SK-N-SH treated with all-trans-retinoic acid at 6 μM for 48 hours (cell line): ENCODE measurements around the gene ZNF534.

Experiments
- ZFP3 ChIP-seq: fragments of 250-450 bp; sonication (Bioruptor Pico); IDR thresholded peaks from 2 replicates; pipeline ENCODE4 v1.5.0; 2020; ENCODE audit warnings: mild to moderate bottlenecking, moderate library complexity
- ZNF565 ChIP-seq: fragments of 450-650 bp; formaldehyde crosslinking; conservative IDR thresholded peaks from 2 replicates; pipeline ENCODE4 v1.5.0; 2020; ENCODE audit warnings: low read depth, mild to moderate bottlenecking, moderate library complexity
- ZNF70 ChIP-seq: fragments of 450-650 bp; formaldehyde crosslinking; IDR thresholded peaks from 2 replicates; pipeline ENCODE4 v1.5.0; 2020; ENCODE audit warnings: mild to moderate bottlenecking, moderate library complexity
- TF ChIP-seq, protein P1 (sequence below): fragments of 250-450 bp; sonication (Bioruptor Pico); IDR thresholded peaks from 2 replicates; pipeline ENCODE4 v1.5.0; 2020; ENCODE audit warnings: mild to moderate bottlenecking, moderate library complexity

- TF ChIP-seq ZNF565 (CRISPR knock-in tag) (no peak), ZFP3 (no peak), ZNF70 (CRISPR knock-in tag) (no peak)
- TF ChIP-seq, protein P1, sequence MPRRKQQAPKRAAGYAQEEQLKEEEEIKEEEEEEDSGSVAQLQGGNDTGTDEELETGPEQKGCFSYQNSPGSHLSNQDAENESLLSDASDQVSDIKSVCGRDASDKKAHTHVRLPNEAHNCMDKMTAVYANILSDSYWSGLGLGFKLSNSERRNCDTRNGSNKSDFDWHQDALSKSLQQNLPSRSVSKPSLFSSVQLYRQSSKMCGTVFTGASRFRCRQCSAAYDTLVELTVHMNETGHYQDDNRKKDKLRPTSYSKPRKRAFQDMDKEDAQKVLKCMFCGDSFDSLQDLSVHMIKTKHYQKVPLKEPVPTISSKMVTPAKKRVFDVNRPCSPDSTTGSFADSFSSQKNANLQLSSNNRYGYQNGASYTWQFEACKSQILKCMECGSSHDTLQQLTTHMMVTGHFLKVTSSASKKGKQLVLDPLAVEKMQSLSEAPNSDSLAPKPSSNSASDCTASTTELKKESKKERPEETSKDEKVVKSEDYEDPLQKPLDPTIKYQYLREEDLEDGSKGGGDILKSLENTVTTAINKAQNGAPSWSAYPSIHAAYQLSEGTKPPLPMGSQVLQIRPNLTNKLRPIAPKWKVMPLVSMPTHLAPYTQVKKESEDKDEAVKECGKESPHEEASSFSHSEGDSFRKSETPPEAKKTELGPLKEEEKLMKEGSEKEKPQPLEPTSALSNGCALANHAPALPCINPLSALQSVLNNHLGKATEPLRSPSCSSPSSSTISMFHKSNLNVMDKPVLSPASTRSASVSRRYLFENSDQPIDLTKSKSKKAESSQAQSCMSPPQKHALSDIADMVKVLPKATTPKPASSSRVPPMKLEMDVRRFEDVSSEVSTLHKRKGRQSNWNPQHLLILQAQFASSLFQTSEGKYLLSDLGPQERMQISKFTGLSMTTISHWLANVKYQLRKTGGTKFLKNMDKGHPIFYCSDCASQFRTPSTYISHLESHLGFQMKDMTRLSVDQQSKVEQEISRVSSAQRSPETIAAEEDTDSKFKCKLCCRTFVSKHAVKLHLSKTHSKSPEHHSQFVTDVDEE (CRISPR knock-in tag) = no peak
Measured at GRCh38 chr19:52410276-52410675, 18.7 kb upstream of the ZNF534 start.
